HG02943 (cell line): ENCODE measurements around the gene GPX7.
"Not testable (repeated sequence)": the region's sequence is repeated elsewhere in the genome, so short reads cannot be mapped to it uniquely, and the experiment has no call there.

Source experiments
- ATAC-seq: cut with Tn5 transposase; IDR thresholded peaks from one replicate; pipeline ENCODE4 v1.9.1; 2021; ENCODE audit warnings: mild to moderate bottlenecking, low read depth, moderate library complexity; ENCODE audit not compliant: unreplicated experiment

Gene GPX7

DNA sequence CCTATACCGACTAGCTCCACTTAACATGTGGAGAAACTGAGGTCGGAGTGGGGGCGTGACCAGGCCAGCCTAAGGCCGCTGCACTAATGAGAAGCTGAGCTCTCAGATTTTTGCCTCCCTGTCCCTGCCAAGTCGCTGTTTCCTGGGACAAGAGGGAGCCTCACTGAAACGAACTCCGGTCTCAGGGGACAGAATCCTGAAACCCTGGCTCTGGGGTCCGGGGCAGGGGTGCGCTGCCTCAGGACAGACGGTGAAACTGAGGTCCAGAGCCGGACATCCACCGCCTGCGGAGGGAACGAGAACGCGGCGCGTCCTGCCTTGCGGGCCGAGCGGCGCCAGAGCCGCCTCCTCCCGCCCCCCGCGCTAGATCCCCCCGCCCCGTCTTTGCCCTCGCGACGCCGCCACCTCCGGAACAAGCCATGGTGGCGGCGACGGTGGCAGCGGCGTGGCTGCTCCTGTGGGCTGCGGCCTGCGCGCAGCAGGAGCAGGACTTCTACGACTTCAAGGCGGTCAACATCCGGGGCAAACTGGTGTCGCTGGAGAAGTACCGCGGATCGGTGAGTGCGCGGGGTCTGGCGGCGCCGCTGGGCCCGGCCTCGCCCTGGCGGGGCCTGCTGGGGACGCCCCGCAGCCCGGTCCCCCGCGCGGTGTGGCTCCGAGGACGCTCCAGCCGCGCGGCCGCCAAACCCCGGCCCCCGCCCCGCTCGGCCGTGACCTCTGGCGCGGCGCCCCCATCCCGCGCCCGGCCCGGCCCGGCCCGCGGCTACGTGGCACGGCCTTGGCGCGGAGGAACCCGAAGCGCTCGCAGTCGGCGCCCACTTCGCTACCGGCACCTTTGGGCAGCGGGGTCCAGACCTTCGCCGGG, at the start of gene GPX7:
GPX7 (plus strand) TSS at position 381 of the 865 bp plus-strand sequence; CDS start at position 420, 39 bp downstream.
- no peak for ATAC-seq

DNA sequence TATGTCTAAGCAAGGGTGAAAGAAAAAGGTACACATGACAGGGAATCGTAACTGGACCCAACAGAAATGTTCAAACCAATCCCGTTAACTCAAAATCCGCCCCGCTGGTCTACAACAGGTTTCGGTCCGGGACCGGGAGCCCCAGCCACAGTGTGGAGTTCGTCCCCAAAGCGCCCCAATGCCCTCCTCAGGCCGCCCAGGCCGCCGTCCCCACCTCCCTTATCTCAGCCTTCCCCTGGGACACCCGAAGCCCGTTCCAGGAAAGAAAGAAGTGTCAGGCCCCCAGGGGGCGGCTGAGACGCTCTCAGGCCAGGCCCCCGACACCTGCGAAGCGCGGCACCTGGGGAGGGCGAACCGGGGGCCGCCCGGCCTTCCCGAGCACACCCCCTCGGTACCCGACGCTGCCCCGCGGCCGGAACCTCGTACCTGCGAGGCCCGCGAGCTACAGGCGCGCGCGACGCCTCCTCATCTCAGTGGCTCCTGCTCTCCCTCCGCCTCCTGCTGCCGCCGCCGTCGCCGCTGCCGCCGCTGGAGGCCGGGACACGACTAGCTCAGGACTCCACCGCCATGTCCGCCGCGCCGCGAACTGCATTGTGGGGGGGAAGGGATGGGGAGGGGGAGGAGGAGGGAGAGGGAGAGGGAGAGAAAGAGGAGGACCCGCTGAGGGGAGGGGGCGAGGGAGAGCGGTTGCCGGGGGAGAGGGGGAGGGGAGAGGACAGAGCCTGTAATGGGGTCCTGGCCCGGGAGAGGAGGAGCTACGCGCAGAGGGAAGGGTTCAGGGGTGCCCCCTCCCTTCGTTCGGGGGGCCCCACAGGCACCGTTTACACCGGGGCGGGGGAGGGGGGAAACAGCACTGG, 49.4 kb upstream of the GPX7 start, which contains the start of gene TUT4:
TUT4 (minus strand) TSS at position 588 of the 857 bp plus-strand sequence. CDS start 26,812 bp downstream, outside the sequence.
- no peak for ATAC-seq

DNA sequence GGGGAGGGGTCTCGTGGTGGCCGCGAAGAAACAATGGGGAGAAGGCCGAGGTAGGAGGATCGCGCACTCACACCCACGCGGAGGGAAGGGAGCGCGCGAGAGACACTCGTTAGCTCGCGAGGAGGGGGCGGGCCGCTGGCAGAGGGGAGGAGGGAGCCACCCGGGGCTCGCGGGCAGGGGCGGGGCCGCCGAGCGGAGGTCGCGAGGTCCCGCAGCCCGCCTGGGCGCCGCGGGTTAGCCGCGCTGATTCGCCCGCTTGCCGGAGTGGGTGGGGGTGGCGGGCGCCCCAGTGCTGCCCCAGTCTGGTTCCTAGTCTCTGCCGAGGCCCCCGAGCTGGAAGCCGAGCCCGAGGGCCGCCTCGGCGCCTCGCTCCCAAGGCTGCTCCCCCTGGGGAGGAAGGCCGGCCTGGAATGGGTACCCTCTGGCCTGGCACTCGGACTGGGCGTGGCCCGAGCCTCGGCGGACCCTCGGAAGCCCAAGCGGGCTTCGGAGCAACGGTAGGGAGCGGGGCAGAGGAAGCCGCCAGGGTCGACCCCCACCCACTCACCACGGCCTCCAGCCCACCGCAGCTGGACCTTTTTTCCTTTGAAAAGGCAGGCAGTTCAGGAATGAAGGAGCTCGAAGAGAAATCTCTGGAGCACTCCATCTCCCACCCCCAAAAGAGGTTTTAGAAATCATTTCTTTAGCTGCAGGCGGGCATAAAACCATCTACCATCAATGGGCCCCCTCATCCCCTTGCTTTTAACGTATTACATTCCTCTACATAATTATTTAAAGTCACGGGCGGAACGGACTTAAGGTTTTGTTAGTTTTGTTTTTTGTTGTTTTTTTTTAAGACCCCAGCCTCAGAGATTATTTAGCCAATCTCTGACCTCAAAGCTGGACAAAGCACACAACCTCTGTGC, 48.6 kb upstream of the GPX7 start:
- ATAC-seq: no peak

DNA sequence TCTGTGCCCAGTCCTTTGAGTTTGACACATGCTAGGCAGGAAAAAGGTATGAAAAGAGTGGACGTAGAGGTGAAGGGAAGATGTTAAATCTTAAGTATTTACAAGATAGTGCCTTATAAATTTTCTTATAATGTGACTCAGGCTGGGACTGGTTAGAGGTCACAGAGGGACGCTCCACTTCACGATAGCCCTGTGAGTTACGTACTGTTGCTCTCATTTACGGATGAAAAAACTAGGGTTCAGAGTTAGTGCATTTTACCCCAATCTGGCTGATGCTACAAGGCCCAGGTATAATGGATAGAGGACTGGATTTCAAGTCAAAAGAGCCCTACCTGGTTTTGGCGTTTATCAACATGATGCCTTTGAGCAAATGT, 47.9 kb upstream of the GPX7 start:
- ATAC-seq: no peak

DNA sequence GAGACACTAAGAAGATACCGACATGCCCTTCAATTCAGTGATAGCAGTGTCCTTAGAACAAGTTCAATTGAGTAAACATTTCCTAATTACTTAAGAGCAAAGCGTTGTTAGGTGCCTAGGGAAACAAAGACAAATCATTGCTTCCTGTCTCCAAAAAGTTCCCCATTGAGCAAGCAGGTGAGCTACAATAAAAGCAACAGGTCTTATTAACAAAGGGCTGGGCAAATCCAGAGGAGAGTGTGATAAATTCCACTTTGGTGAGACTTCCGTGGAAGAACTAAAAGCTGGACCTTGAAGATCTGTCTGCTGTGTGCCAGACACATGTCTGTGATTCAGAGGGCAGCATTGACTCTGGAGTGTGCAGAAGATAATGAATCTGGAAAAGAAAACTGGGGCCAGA, 47.4 kb upstream of the GPX7 start:
- ATAC-seq: no peak

DNA sequence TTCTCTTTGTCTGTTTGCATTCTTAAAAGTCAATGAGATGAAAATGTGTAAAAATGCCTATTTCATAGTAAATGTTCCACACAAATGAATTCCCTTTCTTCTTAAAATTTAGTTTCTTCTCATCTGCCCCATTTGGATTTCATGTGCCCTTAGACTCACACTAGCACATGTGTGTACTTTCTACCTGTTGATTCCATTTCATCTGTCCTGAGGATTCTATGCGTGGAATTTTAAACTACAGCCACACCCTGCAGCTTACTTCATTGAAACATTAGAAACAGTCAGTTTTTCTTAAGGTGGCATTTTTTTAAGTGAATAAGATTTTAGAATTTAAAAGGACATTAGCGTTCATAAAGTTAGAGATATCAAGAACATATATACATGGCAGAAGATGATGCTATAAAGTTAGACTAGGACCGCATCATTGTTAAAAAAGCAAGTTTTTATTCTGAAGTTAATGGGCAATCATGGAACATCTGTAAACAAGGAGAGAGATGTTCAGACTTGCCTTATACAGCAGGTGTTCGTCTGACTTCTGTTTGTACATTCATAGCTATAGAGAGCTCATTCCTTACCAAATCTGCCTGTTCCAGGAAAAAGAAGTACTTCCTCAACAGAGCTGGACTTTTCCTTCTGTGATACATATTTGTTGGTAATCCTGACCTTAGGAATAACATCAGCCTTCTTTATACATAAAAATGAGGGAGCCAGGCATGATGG, 45.4 kb upstream of the GPX7 start:
- no peak for ATAC-seq

DNA sequence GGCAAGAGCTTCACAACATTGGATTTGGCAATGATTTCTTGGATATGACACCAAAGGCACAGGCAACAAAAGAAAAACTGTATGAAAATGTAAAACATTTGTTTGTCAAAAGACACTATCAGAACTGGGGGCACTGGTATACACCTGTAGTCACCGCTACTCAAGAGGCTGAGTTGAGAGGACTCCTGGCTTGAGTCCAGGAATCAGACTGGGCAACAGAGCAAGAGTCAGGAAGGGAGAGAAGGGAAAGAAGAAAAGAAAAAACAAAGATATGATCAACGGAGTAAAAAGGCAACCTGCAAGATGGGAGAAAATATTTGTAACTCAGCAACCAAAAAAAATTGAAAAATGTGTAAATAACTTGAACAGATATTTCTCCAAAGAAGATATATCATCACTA, 43.2 kb upstream of the GPX7 start:
- ATAC-seq: no peak

DNA sequence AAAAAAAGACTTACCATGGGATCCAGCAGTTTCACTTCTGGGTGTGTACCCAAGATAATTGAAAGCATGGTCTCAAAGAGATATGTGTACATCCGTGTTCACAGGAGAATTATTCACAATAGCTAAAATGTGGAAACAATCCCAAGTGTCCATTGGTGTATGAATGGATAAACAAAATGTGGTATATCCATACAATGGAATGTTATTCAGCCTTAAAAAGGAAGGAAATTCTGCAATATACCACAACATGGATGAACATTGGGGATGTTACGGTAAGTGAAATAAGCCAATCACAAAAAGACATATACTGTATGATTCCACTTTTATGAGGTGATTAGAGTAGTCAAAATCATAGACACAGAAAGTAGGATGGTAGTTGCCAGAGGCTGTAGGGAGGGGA, 42.3 kb upstream of the GPX7 start:
- no peak for ATAC-seq

DNA sequence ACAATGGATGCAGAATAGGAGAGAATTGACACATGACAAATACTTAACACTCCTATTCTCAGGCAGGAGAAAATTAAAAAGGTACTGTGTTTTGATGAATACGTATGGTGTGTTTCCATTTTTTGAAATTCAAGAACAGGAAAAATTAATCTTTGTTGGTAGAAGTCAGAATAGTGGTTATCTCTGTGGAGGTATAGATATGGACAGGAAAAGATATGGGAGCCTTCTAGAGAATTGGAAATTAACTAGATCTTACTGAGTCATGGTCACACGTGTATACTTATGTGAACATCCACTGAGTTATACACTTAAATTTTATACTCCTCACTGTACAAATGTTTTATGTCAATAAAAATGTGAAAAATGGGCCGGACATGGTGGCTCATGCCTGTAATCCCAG, 39.4 kb upstream of the GPX7 start:
- no peak for ATAC-seq

DNA sequence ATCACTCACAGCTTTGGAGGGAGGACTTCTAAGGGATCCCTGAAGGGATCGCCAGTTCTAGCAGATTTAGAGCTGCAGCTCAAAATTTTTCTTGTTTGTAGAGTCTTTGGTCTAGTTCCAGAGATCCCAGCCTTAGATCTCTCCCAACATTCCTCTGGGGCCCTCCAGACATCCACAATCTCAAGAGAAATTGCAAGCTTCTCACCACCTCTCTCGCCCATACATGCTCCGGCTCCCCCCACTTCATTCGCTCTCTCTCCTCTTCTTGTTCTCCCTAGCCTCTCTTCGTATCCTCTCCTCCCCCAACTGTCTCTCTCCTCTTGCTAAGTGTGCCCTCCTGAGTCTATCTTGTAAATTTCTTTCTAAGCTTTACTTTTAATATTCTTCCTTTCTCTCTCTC, 34.2 kb upstream of the GPX7 start:
- ATAC-seq: no peak

DNA sequence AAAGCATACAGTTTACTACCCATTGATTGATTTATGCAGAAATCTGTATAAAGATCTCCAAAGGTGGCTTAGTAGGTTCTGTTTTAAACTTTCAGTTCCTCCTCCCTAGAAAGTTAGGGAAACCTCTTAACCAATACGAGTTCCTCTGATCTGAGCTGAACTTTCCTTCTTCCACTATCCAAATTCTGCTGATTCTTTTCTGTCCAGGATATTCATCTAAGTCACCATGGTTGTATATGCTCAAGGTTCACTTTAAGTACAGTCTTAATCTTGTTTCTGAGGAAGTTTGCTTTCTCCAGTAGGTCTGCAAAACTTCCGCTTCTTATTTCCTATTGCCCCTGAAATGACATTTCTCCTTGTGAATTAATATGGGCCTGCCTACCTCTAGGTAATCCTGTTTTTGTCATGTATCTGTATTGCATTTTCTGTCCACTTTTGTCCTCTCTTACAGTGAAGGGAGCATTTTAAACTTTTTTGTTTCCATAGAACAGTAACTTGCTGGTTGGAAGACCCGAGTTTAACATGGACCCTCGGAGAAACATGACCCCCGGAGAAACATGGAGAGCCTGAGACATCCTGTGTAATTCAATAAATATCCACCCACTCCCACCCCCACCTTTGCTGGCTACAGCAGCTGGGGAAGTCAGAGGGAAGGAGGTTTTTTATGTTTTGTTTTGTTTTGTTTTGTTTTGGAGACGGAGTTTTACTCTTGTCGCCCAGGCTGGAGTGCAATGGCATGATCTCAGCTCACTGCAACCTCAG, 32.5 kb upstream of the GPX7 start:
- ATAC-seq: no peak

DNA sequence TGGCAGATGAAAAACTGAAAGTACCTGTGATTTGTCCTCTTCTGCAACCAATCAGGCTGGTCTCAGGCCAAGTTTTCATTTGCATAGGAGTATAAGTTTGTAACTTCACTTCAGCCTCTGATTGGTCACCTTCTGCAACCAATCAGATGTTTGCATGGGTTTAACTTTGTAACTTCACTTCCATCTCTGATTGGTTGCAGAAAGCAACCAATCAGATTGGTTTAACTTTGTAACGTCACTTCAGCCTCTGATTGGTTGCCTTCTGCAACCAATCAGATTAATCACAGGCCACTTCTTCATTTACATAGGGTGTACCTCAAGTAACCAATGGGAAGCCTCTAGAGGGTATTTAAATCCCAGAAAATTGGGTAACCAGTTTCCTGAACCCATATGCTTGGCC, 30.4 kb upstream of the GPX7 start:
- ATAC-seq: no peak

DNA sequence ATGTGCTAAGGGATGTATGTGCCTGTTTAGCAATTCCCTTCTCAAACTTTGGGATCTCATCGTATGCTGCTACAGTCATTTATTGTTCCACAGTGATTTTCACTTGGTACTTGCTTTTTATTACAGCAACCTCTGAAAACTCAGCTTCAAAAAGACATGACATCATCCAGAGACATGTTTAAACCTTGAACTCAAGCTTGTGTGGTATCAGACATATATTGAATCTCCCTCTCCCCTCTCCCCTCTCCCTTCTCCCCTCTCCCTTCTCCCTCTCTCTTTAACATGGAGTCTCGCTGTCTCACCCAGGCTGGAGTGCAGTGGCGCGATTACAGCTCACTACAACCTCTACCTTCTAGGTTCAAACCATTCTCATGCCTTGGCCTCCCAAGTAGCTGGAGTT, 29.8 kb upstream of the GPX7 start:
- no peak for ATAC-seq

DNA sequence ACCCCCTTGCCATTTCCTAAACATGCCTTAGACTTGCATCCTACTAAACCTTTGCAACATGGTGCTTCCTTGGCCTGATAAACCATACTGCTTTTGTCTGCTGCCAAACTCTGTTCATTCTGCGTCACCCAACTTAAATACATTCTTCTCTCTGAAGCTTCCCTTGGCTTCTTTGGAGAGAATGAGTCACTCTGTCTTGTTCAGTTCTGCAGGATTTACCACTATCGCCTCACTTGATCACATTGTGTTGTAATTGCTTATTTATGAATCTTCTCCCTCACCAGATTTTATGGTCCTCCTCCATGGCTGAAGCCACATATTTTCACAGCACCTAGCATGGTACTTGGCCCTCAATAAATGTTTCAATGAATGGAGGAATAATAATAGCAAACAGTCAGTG, 27.6 kb upstream of the GPX7 start:
- ATAC-seq: no peak

DNA sequence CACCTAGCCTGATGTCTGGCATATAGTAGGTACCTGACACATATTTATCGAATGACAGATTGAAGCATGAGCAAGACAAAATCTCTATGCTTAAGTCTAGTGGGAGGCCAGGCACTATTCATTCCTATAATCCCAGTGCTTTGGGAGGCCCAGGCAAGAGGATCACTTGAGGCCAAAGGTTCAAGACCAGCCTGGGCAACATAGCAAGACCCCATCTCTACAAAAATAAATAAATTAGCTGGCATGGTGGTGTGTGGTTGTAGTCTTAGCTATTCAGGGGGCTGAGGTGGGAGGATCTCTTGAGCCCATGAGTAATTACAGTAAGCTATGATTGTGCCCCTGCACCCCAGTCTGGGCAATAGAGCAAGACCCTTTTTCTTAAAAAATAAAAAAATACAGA, 26.1 kb upstream of the GPX7 start:
- ATAC-seq: no peak

DNA sequence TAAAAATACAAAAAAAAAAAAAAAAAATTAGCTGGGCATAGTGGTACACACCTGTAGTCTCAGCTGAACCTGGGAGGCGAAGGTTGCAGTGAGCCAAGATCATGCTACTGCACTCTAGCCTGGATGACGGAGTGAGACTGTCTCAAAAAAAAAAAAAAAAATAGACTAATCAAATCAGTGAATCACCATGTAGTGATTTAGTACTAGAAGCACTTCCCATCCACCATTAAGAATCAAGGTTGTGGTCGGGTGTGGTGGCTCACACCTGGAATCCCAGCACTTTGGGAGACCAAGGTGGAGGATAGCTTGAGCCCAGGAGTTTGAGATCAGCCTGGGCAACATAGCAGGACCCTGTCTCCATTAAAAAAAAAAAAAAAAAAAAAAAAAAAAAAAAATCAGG, 24.1 kb upstream of the GPX7 start:
- ATAC-seq: not testable (repeated sequence)

DNA sequence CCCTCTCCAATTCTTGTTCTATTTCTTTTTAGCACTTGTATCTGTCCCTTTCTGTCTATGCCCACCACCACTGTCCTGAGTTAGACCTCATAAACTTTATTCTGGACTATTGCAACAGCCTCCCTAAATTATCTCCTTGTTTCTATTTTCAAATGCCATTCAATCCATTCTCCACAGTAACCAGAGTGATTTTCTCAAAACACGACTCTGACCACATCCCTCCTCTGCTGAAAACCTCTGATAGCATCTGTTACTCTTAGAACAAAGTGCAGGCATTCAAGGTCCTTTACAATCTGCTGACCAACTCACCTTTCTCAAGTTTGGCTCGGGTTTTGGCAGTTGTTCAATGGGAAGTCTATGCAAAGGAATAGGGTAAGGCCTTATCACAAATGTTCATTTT, 22.8 kb upstream of the GPX7 start:
- ATAC-seq: no peak

DNA sequence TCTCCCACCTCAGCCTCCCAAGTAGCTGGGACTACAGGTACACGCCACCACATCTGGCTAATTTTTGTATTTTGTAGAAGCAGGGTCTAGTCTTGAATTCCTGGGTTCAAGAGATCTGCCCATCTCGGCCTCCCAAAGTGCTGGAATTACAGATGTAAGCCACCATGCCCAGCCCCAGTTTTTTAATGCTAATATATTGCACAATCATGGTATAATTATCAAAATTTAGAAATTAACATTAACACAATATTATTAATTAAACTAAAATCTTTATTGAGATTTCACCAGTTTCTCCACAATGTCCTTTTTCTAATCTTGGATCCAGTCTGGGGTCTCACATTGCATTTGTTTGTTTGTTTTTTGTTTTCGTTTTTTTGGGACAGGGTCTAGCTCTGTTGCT, 21.9 kb upstream of the GPX7 start:
- ATAC-seq: no peak

DNA sequence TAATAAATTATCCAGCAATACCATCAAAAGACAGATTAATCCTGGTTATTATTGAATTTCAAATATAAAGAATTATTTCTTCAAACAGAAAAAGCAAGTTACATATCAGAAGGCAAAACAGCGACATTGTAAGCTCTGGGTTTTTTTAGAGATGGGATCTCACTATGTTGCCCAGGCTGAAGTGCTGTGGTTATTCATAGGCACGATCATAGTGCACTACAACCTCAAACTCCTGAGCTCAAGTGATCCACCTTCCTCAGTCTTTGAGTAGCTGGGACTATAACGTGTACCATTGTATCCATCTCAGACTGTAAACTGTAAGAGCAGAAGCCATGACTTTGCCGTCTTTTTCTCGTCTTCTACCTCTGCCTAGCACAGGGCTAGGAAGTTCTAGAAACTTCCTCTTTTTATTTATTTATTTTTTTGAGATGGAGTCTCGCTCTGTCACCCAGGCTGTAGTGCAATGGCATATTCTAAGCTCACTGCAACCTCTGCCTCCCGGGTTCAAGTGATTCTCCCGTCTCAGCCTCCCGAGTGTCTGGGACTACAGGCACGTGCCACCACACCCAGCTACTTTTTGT, 20.0 kb upstream of the GPX7 start:
- no peak for ATAC-seq
